GM21367 (cell line): ENCODE data around the gene PKNOX1.
"Not testable (repeated sequence)": the region's sequence is repeated elsewhere in the genome, so short reads cannot be mapped to it uniquely, and the experiment has no call there.

Experiments used
- ATAC-seq: cut with Tn5 transposase; IDR thresholded peaks from one replicate; pipeline ENCODE4 v1.9.1; 2021; ENCODE audit not compliant: unreplicated experiment

PKNOX1 gene

GRCh38 chr21:42973991-42974831, at the start of gene PKNOX1:
Gene PKNOX1 (plus strand): TSS chr21:42974562. CDS start chr21:43004382, 29,820 bp downstream.
- peak; percentile 74 for ATAC-seq

GRCh38 chr21:42925114-42925926, 49.0 kb upstream of the PKNOX1 start, which contains the start of gene ERVH48-1:
Gene ERVH48-1 (minus strand): TSS chr21:42925630. CDS start chr21:42919006, 6,624 bp downstream.
- no peak for ATAC-seq

GRCh38 chr21:42927474-42928200, 46.7 kb upstream of the PKNOX1 start:
- ATAC-seq, result not testable (repeated sequence)

- no peak for ATAC-seq
Measured at GRCh38 chr21:42929969-42930368, 44.4 kb upstream of the PKNOX1 start.

- ATAC-seq, result no peak
Measured at GRCh38 chr21:42931560-42932235, 42.7 kb upstream of the PKNOX1 start.

GRCh38 chr21:42932378-42933136, 41.8 kb upstream of the PKNOX1 start:
- ATAC-seq, result not testable (repeated sequence)

GRCh38 chr21:42933137-42933970, 41.0 kb upstream of the PKNOX1 start:
- ATAC-seq, result not testable (repeated sequence)

- ATAC-seq, result not testable (repeated sequence)
Measured at GRCh38 chr21:42933973-42934372, 40.4 kb upstream of the PKNOX1 start.

- ATAC-seq, result not testable (repeated sequence)
Measured at GRCh38 chr21:42936360-42936759, 38.0 kb upstream of the PKNOX1 start.

GRCh38 chr21:42937034-42937940, 37.1 kb upstream of the PKNOX1 start:
- ATAC-seq, result not testable (repeated sequence)

GRCh38 chr21:42937960-42938605, 36.3 kb upstream of the PKNOX1 start:
- no peak for ATAC-seq

- not testable (repeated sequence) for ATAC-seq
Measured at GRCh38 chr21:42938606-42938995, 35.8 kb upstream of the PKNOX1 start.

GRCh38 chr21:42939582-42940413, 34.6 kb upstream of the PKNOX1 start:
- ATAC-seq, result no peak

GRCh38 chr21:42941696-42942085, 32.7 kb upstream of the PKNOX1 start:
- ATAC-seq, result no peak

GRCh38 chr21:42942244-42942643, 32.1 kb upstream of the PKNOX1 start:
- ATAC-seq, result no peak

- ATAC-seq, result not testable (repeated sequence)
Measured at GRCh38 chr21:42949094-42949755, 25.1 kb upstream of the PKNOX1 start.
